Left lung (tissue), 10 donors: ENCODE data around the gene MAMDC4. TPM values are rescaled to one million over a fixed set of nuclear protein-coding genes. Genes with fewer than 3 reads are reported as not detected.

Experiments used
- ATAC-seq: fragments of 200-7000 bp; cut with Tn5 transposase; one replicate; pipeline ENCODE4 v1.9.1; 2020; ENCODE audit warnings: moderate library complexity
- DNase-seq, 4 donors: peaks; one replicate each; pipeline ENCODE4 v3.0.0-alpha.2; 2013 to 2020
- H3K27ac ChIP-seq, 2 donors: fragments of 200-600 bp; sonication (generic) in 1 of 2; one replicate each; pipeline versions ENCODE4 v1.5.0 to v1.8.0; 2020 to 2021
- H3K27me3 ChIP-seq, 2 donors: fragments of 200-600 bp; sonication (generic) in 1 of 2; one replicate each; pipeline versions ENCODE4 v1.5.0 to v1.8.0; 2020 to 2021
- H3K36me3 ChIP-seq, 2 donors: fragments of 200-600 bp; sonication (generic) in 1 of 2; one replicate each; pipeline versions ENCODE4 v1.5.0 to v1.8.0; 2020 to 2021
- H3K4me1 ChIP-seq, 2 donors: fragments of 200-600 bp; one replicate each; pipeline ENCODE4 v1.8.0; 2021
- H3K4me3 ChIP-seq, 2 donors: fragments of 200-600 bp; sonication (generic) in 1 of 2; one replicate each; pipeline versions ENCODE4 v1.5.0 to v1.8.0; 2020 to 2021; ENCODE audit warnings: mild to moderate bottlenecking in 1 of 2
- H3K9me3 ChIP-seq, 2 donors: fragments of 200-600 bp; sonication (generic) in 1 of 2; one replicate each; pipeline versions ENCODE4 v1.5.0 to v1.8.0; 2020 to 2021
- CTCF ChIP-seq, 2 donors: fragments of 200-600 bp; sonication (generic) in 1 of 2; IDR thresholded peaks; one replicate each; pipeline versions ENCODE4 v1.5.0 to v1.8.0; 2021; ENCODE audit warnings: antibody characterized with exemption in 2 of 2
- intact Hi-C, 2 donors: fragments of 100-400 bp; cut with DNase I; formaldehyde crosslinking; loops; one replicate each; pipeline versions ENCODE4 v1.11.2 to v1.14.2; 2022
- polyA plus RNA-seq, 6 donors: library from polyadenylated mRNA; unstranded; fragments of 120-200 nt; gene quantifications; one replicate each; pipeline ENCODE4 v1.2.1, GENCODE V29; 2013; ENCODE audit not compliant: insufficient read length in 6 of 6
- total RNA-seq, 2 donors: library from RNA; stranded (reverse); fragmentation: NEBNext Ultra II Directional; extraction: Animal tissue kit (Norgen Biotek cat#: 25700); gene quantifications; one replicate each; pipeline ENCODE4 v1.2.1, GENCODE V29; 2021
- donor health status: DM: no; HTN: yes; CAD: no.
- donor health status: DM: no; HTN: no; CAD: no.

MAMDC4 gene
- total and polyA plus RNA-seq, 8 donors = 5.3 to 16.0 (median 8.8) TPM

- DNase-seq = peak; percentile 50 to 96 (median 78)
- peak overlapping the region; percentile 76 to 90 for H3K27ac ChIP-seq
- H3K27me3 ChIP-seq = peaks cover 33 to 55% of the 10 kb centered on the region in 2 donors
- ATAC-seq = peak; percentile 59
- H3K4me1 ChIP-seq = peaks cover 26 to 61% of the 10 kb centered on the region in 2 donors
- H3K36me3 ChIP-seq = peaks cover 0 to 15% of the 10 kb centered on the region in 2 donors
- H3K4me3 ChIP-seq = peak overlapping the region; percentile 77 to 93
- intact Hi-C loops = no loop called here
- no peak for TF ChIP-seq CTCF (IDR thresholded peaks at IDR 0.05)
- H3K9me3 ChIP-seq = no peaks in the 10 kb centered on the region
Observed at GRCh38 chr9:136847826-136848392, 4.2 kb upstream of the MAMDC4 start.

- intact Hi-C loops = no loop called here
- no peak for TF ChIP-seq CTCF (IDR thresholded peaks at IDR 0.05)
- DNase-seq (peak in 2 of 4 donors; percentile 36 to 53), ATAC-seq (peak; percentile 35)
- Histone ChIP-seq H3K9me3 (no peaks in the 10 kb centered on the region), H3K4me3 (peak overlapping the region; percentile 77 to 93), H3K36me3 (peaks cover 0 to 15% of the 10 kb centered on the region in 2 donors), H3K27ac (peak overlapping the region; percentile 76 to 90), H3K4me1 (peaks cover 26 to 55% of the 10 kb centered on the region in 2 donors), H3K27me3 (peaks cover 28 to 49% of the 10 kb centered on the region in 2 donors)
Observed at GRCh38 chr9:136848393-136849037, 3.6 kb upstream of the MAMDC4 start.

- Histone ChIP-seq H3K27me3 (peaks cover 22 to 41% of the 10 kb centered on the region in 2 donors), H3K9me3 (no peaks in the 10 kb centered on the region), H3K4me3 (peak within 1 kb of the TSS; percentile 77 to 93), H3K4me1 (peaks cover 19 to 47% of the 10 kb centered on the region in 2 donors), H3K36me3 (peaks cover 0 to 15% of the 10 kb centered on the region in 2 donors), H3K27ac (peak within 1 kb of the TSS; percentile 76 to 90)
- intact Hi-C loops = no loop called here
- DNase-seq (peak; percentile 97 to 99 (median 99)), ATAC-seq (peak; percentile 87)
- TF ChIP-seq CTCF (IDR thresholded peaks at IDR 0.05) = no peak
Observed at GRCh38 chr9:136849038-136849959, 2.8 kb upstream of the MAMDC4 start, which contains the start of gene PHPT1. PHPT1 (plus strand) TSS chr9:136849409; CDS start chr9:136849431, 22 bp downstream.

- DNase-seq (peak in 1 of 4 donors; percentile 74), ATAC-seq (no peak)
- intact Hi-C loops = loop anchor here in 1 of 2 donors (10.0 kb wide), 1 partner anchor 85 kb away; no protein-coding TSS in a partner anchor
- H3K9me3 ChIP-seq = no peaks in the 10 kb centered on the region
- H3K27me3 ChIP-seq = peaks cover 18 to 34% of the 10 kb centered on the region in 2 donors
- peaks cover 0 to 15% of the 10 kb centered on the region in 2 donors for H3K36me3 ChIP-seq
- peaks cover 18 to 45% of the 10 kb centered on the region in 2 donors for H3K4me1 ChIP-seq
- TF ChIP-seq CTCF (IDR thresholded peaks at IDR 0.05) = no peak
- H3K4me3 ChIP-seq = peak overlapping the region; percentile 77 to 93
- peak overlapping the region; percentile 76 to 90 for H3K27ac ChIP-seq
Observed at GRCh38 chr9:136849960-136850865, 1.9 kb upstream of the MAMDC4 start.
